Osteoblast (primary cell): Measurements from ENCODE around the gene UBE2L6. TPM values are rescaled to one million over a fixed set of nuclear protein-coding genes. Genes with fewer than 3 reads are reported as not detected.
"Not testable (repeated sequence)": the region's sequence is repeated elsewhere in the genome, so short reads cannot be mapped to it uniquely, and the experiment has no call there.

Experiments
- DNase-seq: peaks from one replicate; pipeline ENCODE4 v3.0.0; 2011; ENCODE audit warnings: low spot score, mixed read lengths; ENCODE audit not compliant: insufficient read length; ENCODE audit errors: missing footprints
- H2AFZ ChIP-seq: 2 replicates; pipeline ENCODE4 v1.6.0; 2011; ENCODE audit warnings: mild to moderate bottlenecking, low read length
- H3K27ac ChIP-seq: 2 replicates; pipeline ENCODE4 v1.5.1; 2011; ENCODE audit warnings: mild to moderate bottlenecking, low read depth, low read length, moderate library complexity
- H3K27me3 ChIP-seq: 2 replicates; pipeline ENCODE4 v1.6.0; 2012; ENCODE audit warnings: mild to moderate bottlenecking, control low read depth, inconsistent platforms, low read length, moderate library complexity; ENCODE audit not compliant: insufficient read depth
- H3K36me3 ChIP-seq: 2 replicates; pipeline ENCODE4 v1.5.1; 2011; ENCODE audit warnings: mild to moderate bottlenecking, low read length, control low read depth, moderate library complexity; ENCODE audit not compliant: insufficient read depth
- H3K4me1 ChIP-seq: 2 replicates; pipeline ENCODE4 v1.5.1; 2011; ENCODE audit warnings: mild to moderate bottlenecking, low read length, control low read depth, moderate library complexity; ENCODE audit not compliant: insufficient read depth
- H3K4me2 ChIP-seq: 2 replicates; pipeline ENCODE4 v1.6.0; 2011; ENCODE audit warnings: mild to moderate bottlenecking, low read length; ENCODE audit not compliant: insufficient read depth
- H3K4me3 ChIP-seq: fragments of 200-600 bp; sonication (generic); 3 replicates; pipeline ENCODE4 v1.5.1; 2012; ENCODE audit warnings: mild to moderate bottlenecking, low read length, inconsistent platforms; ENCODE audit not compliant: insufficient read depth
- H3K79me2 ChIP-seq: 2 replicates; pipeline ENCODE4 v1.6.0; 2012; ENCODE audit warnings: mild to moderate bottlenecking, low read length, control low read depth, inconsistent platforms; ENCODE audit not compliant: insufficient read depth
- H3K9me3 ChIP-seq: 2 replicates; pipeline ENCODE4 v1.5.1; 2011; ENCODE audit warnings: low read depth, low read length, control low read depth
- H4K20me1 ChIP-seq: 2 replicates; pipeline ENCODE4 v1.6.0; 2012; ENCODE audit warnings: mild to moderate bottlenecking, low read length, control low read depth; ENCODE audit not compliant: insufficient read depth
- total RNA-seq: library from RNA; depleted of rRNA; stranded (reverse); fragments of >200 nt; gene quantifications from 2 replicates; pipeline ENCODE4 v1.2.3, GENCODE V29; 2012
- TF ChIP-seq, protein P1 (sequence below): IDR thresholded peaks from 2 replicates; pipeline ENCODE4 v1.5.1; 2011; ENCODE audit warnings: mild to moderate bottlenecking, low read depth, low read length, moderate library complexity; ENCODE audit errors: extremely low read depth

Gene UBE2L6
- total RNA-seq, 1 donor = 65.9 TPM

DNA sequence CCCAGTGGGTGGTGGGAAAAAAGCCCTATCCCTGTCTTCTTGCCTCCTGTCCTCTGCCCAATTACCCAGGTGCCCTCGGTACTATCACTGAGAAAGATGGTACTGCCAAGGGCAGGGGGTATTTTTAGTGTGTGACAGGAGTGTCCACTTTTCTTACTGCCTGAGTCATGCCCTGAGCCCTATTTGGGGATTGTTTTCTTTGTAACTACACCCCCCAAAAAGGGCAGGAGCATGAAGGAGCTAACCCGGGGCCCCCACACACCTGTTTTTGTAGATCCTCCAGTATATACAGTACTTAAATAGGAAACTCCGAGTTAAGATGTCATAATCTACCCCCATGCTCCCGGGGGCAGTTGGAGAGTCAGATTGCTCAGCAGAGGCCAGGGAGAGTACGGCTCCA lies 26.3 kb downstream of the UBE2L6 start:
- Histone ChIP-seq H3K4me1 (no peaks in the 10 kb centered on the region), H3K36me3 (no peaks in the 10 kb centered on the region), H3K9me3 (no peaks in the 10 kb centered on the region), H3K27me3 (peaks cover 5% of the 10 kb centered on the region), H3K79me2 (no peaks in the 10 kb centered on the region), H3K4me3 (no peak overlapping the region), H2AFZ (no peak overlapping the region), H3K27ac (no peak overlapping the region), H4K20me1 (no peaks in the 10 kb centered on the region), H3K4me2 (no peak overlapping the region)
- no peak for DNase-seq
- TF ChIP-seq, protein P1, sequence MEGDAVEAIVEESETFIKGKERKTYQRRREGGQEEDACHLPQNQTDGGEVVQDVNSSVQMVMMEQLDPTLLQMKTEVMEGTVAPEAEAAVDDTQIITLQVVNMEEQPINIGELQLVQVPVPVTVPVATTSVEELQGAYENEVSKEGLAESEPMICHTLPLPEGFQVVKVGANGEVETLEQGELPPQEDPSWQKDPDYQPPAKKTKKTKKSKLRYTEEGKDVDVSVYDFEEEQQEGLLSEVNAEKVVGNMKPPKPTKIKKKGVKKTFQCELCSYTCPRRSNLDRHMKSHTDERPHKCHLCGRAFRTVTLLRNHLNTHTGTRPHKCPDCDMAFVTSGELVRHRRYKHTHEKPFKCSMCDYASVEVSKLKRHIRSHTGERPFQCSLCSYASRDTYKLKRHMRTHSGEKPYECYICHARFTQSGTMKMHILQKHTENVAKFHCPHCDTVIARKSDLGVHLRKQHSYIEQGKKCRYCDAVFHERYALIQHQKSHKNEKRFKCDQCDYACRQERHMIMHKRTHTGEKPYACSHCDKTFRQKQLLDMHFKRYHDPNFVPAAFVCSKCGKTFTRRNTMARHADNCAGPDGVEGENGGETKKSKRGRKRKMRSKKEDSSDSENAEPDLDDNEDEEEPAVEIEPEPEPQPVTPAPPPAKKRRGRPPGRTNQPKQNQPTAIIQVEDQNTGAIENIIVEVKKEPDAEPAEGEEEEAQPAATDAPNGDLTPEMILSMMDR = no peak

DNA sequence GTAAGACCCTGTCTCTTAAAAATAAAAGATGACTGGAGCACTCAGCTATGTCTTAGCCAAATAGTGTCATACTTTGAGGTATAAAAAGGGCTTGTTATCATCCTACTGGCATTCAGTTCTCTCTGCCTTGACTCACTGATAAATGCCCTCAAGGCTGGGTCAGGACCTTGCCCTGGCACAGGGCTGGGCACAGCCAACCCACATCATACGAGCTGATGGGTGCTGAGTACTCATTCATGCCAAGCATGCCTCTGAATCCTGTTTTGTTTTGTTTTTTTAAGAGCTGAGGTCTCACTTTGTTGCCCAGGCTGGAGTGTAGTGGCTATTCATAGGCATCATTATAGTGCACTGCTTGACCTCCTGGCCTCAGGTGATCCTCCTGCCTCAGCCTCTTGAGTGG lies 28.1 kb downstream of the UBE2L6 start:
- no peak overlapping the region for H3K4me2 ChIP-seq
- TF ChIP-seq, protein P1 = no peak
- no peaks in the 10 kb centered on the region for H4K20me1 ChIP-seq
- no peak overlapping the region for H3K27ac ChIP-seq
- no peak overlapping the region for H3K4me3 ChIP-seq
- no peaks in the 10 kb centered on the region for H3K4me1 ChIP-seq
- no peak overlapping the region for H2AFZ ChIP-seq
- no peaks in the 10 kb centered on the region for H3K36me3 ChIP-seq
- H3K79me2 ChIP-seq = no peaks in the 10 kb centered on the region
- H3K27me3 ChIP-seq = peaks cover 9% of the 10 kb centered on the region
- no peak for DNase-seq
- no peaks in the 10 kb centered on the region for H3K9me3 ChIP-seq

- TF ChIP-seq, protein P1 = no peak
- Histone ChIP-seq H3K9me3 (no peaks in the 10 kb centered on the region), H3K4me3 (no peak within 1 kb of the TSS), H2AFZ (no peak within 1 kb of the TSS), H3K79me2 (no peaks in the 10 kb centered on the region), H3K4me1 (no peaks in the 10 kb centered on the region), H3K27me3 (peaks cover 7% of the 10 kb centered on the region), H3K4me2 (no peak within 1 kb of the TSS), H3K36me3 (no peaks in the 10 kb centered on the region), H4K20me1 (no peaks in the 10 kb centered on the region), H3K27ac (no peak within 1 kb of the TSS)
- no peak for DNase-seq
Observed at GRCh38 chr11:57536947-57537619, 30.4 kb downstream of the UBE2L6 start, which contains the start of gene SMTNL1. TSS of gene SMTNL1 (plus strand) at chr11:57537595. CDS start at chr11:57542643, 5,048 bp downstream.

- H3K4me2 ChIP-seq, H3K36me3 ChIP-seq, H3K27me3 ChIP-seq, H2AFZ ChIP-seq, H3K4me3 ChIP-seq, DNase-seq, H3K4me1 ChIP-seq, H4K20me1 ChIP-seq, H3K9me3 ChIP-seq, H3K27ac ChIP-seq: not testable (repeated sequence)
- peaks cover 11% of the 10 kb centered on the region for H3K79me2 ChIP-seq
Observed at GRCh38 chr11:57534449-57534848, 33.0 kb downstream of the UBE2L6 start.
